Activated CD4-positive, alpha-beta T cell treated with anti-CD3 and anti-CD28 coated beads, Interleukin-2, Interleukin-4, amounts not matched to agents 100 ng/mL and 50 ng/mL, durations not matched to agents 16 hours and 8 hours (primary cell): Measurements from ENCODE around the gene ST6GALNAC4.
A peak's percentile ranks its signal among the peaks of the same experiment; 100 is the strongest.

Experiments
- DNase-seq: peaks from one replicate; pipeline ENCODE4 v3.0.0-alpha.2; 2020; ENCODE audit warnings: low spot score

ST6GALNAC4 gene

DNA sequence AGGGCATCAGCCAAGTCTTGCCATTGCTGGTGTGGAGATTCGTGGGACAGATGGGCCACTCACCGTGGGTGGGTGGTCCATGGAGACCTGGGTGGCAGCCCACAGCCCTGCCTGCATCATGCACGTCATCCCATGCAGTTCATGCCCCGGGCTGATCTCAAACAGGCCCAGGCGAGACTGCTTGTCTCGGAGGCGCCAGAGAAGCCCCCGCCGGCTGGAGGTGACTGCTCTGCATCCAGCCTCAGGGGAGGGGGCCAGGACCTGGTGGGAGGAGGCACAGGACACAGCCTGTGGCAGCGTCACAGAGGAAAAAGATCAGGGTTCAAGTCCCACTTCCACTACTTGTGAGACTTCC lies 12.8 kb upstream of the ST6GALNAC4 start:
- DNase-seq = no peak

DNA sequence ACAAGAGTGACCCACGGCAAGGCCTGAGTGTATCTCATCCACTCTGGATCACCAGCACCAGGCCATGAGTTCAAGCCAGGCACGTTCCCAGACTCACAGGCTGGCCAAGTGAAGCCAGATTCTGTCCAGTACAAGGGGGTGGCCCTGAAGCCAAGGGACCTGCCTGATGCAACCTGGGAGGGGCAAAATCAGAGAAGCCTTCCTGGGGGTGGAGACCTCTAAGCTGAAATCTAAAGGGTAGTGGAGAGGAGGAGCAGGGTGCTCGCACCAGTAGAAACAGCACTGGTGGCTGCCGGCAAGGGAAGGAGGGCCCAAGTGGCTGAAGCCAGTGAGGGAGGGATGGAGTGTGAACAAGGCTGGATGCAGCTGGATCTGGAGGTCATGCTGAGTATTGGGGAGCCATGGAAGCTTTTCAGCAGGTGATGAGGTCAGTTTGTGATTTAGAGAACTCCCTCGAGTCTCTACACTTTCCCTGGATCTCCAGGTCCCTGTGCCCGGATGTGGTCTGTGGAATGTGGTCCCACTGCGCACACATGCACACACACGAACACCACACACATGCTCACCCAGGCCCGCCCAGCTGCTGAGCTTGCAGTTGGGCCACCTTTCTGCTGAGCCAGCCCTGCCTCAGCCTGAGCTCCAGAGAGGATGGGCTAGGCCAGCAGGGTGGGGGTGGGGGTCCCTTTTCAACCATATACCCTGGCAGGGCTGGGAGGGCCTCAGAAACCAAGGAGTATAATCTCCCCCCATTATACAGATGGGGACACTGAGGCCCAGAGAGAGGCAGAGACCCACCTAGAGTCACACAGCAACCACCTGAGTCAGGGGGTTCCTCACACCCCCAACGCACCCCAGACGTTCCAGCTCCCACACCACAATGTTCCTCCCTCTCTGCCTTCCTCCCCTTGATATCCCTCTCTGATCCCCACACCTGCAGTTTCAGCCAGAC lies 12.1 kb upstream of the ST6GALNAC4 start:
- no peak for DNase-seq

DNA sequence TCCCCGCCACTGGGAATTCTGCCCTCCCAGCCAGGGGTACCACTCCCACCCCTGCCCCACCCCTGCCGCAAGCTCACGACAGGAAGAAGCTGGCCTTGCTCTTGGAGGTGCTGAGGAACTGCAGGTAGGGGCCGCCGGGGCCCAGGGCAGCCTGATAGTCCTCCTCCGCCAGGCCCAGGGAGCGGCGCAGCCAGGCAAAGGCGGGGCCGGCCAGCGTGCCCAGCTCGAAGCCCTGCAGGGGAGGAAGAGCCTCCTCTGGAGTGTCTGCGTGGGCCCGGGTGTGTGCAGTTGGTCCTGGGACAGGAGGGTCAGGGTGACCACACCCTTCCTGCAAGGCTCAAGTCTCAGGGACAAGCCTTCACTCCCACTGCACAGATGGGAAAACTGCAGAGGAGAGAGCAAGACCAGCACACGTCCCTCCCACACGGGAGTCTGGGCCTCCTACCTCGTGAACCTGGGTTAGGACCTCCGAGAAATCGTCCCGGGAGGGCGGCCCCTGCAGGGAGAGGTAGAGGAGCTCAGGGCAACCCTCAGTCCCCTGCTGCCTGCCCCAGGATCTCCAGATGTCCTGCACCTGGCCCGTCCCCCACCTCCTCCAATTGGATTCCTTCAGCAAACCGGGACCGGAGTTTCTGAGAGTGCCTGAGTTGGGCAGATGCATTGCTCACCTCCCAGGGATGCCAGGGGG lies 11.3 kb upstream of the ST6GALNAC4 start:
- DNase-seq = no peak

DNA sequence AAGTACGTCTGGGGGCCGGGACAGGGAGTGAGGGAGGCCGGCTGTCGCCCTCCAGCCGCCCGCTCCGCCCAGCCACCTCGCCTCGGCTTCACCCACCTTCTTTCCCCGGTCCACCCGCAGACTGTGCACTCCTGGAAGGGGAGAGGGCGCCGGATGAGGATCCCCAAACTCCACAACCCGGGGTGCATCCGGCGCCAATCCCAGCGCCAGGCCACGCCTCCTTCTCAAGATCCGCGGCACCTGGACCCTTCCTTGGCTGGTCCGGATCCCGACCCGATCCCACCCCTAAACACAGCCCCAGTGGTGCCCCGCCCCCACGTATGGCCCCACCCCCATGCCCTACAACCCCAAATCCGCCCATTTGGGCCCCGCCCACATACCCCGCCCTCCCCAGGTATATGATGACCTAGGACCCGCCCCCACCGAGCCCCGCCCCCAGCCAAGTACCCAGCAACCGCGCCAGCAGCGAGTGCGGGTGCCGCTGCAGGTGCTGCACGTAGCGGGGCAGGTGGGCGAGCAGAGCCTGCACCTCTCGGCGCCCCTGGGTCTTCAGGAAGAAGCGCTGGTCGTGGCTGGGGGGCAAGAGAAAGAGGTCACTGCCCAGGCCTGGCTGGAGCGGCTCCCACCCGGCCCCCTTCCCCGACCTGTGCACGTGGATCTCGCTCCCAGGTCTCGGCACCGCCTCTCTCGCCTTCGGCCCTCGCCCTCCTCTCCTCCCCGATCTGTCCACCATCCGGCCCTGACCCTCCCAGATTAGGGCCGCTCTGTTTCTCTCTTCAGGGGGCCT lies 10.6 kb upstream of the ST6GALNAC4 start:
- peak; percentile 50 for DNase-seq

- DNase-seq = no peak
These were observed 10.0 kb upstream of the ST6GALNAC4 start for GRCh38 chr9:127926906-127927200.

DNA sequence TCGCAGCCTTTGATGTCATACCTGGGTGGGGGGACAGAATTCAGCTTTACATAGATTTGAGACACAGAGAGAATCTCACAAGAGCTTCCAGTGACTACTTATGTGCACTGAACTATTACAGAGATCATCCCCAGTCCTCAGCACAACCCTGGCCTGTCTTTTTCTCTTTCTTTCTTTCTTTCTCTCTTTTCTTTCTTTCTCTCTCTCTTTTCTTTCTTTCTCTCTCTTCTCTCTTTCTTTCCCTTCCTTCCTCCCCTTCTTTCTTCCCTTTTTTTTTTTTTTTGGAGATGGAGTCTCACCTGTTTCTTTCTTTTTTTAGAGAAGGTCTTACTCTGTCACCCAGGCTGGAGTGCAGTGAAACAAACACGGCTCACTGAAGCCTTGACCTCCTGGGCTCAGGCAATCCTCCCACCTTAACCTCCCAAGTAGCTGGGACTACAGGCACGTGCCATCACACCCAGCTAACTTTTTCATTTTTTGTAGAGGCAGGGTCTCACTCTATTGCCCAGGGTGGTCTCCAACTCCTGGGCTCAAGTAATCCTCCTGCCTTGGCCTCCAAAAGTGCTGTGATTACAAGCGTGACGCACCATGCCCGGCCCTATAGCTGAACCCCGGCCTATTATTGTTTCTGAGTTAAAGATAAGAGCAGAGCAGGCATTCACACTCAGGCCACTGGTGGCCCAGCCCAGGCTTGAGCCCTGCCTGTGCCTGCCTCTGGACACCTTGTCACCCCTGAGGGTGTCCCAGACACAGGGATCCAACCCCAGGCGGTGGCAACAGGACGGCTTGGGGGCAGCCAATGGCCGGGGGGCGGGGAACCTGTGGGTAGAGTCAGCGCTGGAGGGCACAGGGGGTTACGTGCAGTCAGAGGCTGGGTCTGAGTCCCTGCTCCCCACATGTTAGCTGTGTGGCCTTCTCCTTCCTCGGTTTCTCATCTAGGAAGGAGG lies 9.4 kb upstream of the ST6GALNAC4 start:
- no peak for DNase-seq

GRCh38 chr9:127924736-127925444 lies 8.0 kb upstream of the ST6GALNAC4 start:
- no peak for DNase-seq

DNA sequence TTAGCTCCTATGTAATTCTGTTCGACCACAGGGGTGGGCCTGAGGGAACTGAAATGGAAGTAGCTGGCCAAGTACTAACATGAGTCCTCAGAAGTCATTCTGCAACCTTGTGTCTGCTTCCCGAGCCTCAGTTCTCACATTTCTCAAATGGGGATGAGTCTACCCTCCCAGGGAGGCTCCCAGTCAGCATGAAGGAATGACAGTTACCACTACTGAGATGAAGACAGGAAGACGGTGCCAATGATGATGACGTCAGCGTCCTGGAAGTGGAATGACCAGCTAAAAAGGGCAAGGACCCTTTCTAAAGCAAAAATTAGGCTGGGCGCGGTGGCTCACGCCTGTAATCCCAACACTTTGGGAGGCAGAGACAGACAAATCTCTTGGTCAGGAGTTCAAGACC lies 6.9 kb upstream of the ST6GALNAC4 start:
- DNase-seq = no peak

DNA sequence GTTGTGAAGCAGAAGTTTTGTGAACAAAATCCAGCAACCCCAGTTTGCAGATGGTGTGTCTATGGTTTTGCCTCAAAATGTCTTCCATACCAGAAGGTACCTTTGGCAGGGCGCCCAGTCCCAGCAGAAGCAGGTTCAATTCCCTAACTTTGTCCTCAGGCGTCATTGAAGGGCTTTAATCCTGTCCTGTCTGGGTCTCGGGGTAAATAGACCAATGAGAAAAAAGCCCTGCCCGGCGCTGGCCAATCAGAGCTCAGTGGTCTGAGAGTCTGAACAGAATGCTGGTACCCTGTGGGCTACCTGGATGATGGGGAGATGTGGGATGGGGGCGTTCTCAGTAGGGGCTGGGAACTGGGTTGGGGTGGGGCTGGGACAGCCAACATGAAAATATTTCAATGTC lies 6.2 kb upstream of the ST6GALNAC4 start:
- no peak for DNase-seq

- peak; percentile 77 for DNase-seq
These were observed 4.8 kb upstream of the ST6GALNAC4 start for GRCh38 chr9:127921557-127922120.

GRCh38 chr9:127920794-127921193 lies 4.0 kb upstream of the ST6GALNAC4 start:
- no peak for DNase-seq

- no peak for DNase-seq
These were observed 2.5 kb upstream of the ST6GALNAC4 start for GRCh38 chr9:127919253-127919815.

GRCh38 chr9:127918183-127919107 lies 1.6 kb upstream of the ST6GALNAC4 start:
- DNase-seq = no peak

DNA sequence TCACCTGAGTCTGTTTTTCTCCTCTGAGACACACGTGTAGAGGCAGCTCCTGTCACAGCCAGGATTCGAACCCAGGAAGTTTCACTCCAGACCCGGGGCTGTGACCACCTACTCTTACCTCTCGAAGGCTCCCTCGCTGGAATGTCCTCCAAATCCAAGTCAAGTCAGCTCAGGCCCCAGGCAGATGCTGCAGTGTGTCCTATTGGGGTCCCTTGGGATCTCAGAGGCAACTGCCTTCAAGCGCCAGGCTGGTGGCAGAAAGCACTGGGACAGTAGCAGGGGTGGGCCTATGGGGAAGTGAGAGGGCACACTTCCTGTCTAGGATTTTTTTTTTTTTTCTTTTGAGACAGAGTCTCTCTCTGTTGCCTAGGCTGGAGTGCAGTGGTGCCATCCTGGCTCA lies 762 bp upstream of the ST6GALNAC4 start:
- DNase-seq = no peak

GRCh38 chr9:127915801-127916719 lies 781 bp downstream of the ST6GALNAC4 start:
- no peak for DNase-seq

- DNase-seq = no peak
These were observed 1.5 kb downstream of the ST6GALNAC4 start for GRCh38 chr9:127915325-127915752.

- DNase-seq = no peak
These were observed 3.2 kb downstream of the ST6GALNAC4 start for GRCh38 chr9:127913682-127914081.

DNA sequence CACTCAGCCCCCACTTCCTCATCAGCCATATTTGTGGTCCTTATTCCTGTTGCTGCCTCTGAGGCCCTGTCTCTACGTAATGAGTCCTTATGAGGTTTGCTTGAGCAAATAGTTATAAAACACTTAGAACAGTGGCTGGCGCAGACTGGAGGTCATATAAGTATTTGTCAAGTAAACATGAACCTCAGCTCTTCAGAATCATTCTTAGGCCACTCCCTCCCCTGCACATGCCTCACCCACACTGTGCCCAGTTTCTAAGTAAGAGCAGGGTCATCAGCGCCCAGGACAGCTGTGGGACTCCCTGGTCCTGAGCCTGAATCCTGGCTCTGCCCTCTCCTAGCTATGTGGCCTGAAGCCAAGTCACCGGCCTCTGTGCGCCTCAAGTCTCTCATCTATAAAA lies 4.0 kb downstream of the ST6GALNAC4 start:
- DNase-seq = no peak
